Jurkat, Clone E6-1 (cell line): Measurements from ENCODE around the gene RACGAP1.
A peak's percentile ranks its signal among the peaks of the same experiment; 100 is the strongest.

Experiments used
- DNase-seq: peaks from one replicate; pipeline ENCODE4 v3.0.0-alpha.2; 2011; ENCODE audit warnings: low read depth, low spot score
- H3K4me3 ChIP-seq: 2 replicates; pipeline ENCODE4 v1.5.1; 2011; ENCODE audit warnings: mild to moderate bottlenecking, low read length, control low read depth, moderate library complexity

Gene RACGAP1

GRCh38 chr12:49975318-49975761 is 50.0 kb downstream of the RACGAP1 start:
- H3K4me3 ChIP-seq, result no peak overlapping the region
- no peak for DNase-seq

- H3K4me3 ChIP-seq, result no peak overlapping the region
- DNase-seq, result no peak
Observed at GRCh38 chr12:49974677-49975317, 50.5 kb downstream of the RACGAP1 start.

GRCh38 chr12:49974231-49974675 is 51.0 kb downstream of the RACGAP1 start:
- DNase-seq, result no peak
- H3K4me3 ChIP-seq, result no peak overlapping the region

- no peak overlapping the region for H3K4me3 ChIP-seq
- no peak for DNase-seq
Observed at GRCh38 chr12:49973361-49973830, 51.9 kb downstream of the RACGAP1 start.

- H3K4me3 ChIP-seq, result no peak within 1 kb of the TSS
- no peak for DNase-seq
Observed at GRCh38 chr12:49972641-49973360, 52.5 kb downstream of the RACGAP1 start, which contains the start of gene AQP6. Gene AQP6, plus strand, starts transcription at chr12:49972947. Its CDS starts 227 bp downstream, at chr12:49973174.

- H3K4me3 ChIP-seq, result no peak overlapping the region
- DNase-seq, result no peak
Observed at GRCh38 chr12:49972129-49972528, 53.2 kb downstream of the RACGAP1 start.

- no peak overlapping the region for H3K4me3 ChIP-seq
- no peak for DNase-seq
Observed at GRCh38 chr12:49971141-49971540, 54.2 kb downstream of the RACGAP1 start.

GRCh38 chr12:49970658-49971057 is 54.6 kb downstream of the RACGAP1 start:
- no peak for DNase-seq
- no peak overlapping the region for H3K4me3 ChIP-seq

- DNase-seq, result no peak
- H3K4me3 ChIP-seq, result no peak overlapping the region
Observed at GRCh38 chr12:49969651-49970429, 55.5 kb downstream of the RACGAP1 start.

GRCh38 chr12:49969027-49969426 is 56.3 kb downstream of the RACGAP1 start:
- DNase-seq, result no peak
- no peak overlapping the region for H3K4me3 ChIP-seq

GRCh38 chr12:49968471-49968870 is 56.8 kb downstream of the RACGAP1 start:
- no peak for DNase-seq
- no peak overlapping the region for H3K4me3 ChIP-seq

- peak overlapping the region; percentile 60 for H3K4me3 ChIP-seq
- DNase-seq, result no peak
Observed at GRCh38 chr12:49967777-49968250, 57.5 kb downstream of the RACGAP1 start.

GRCh38 chr12:49967042-49967776 is 58.1 kb downstream of the RACGAP1 start:
- peak; percentile 73 for DNase-seq
- peak overlapping the region; percentile 60 for H3K4me3 ChIP-seq

- H3K4me3 ChIP-seq, result no peak overlapping the region
- no peak for DNase-seq
Observed at GRCh38 chr12:49966511-49967041, 58.7 kb downstream of the RACGAP1 start.

- no peak overlapping the region for H3K4me3 ChIP-seq
- DNase-seq, result no peak
Observed at GRCh38 chr12:49965836-49966235, 59.5 kb downstream of the RACGAP1 start.

GRCh38 chr12:49964849-49965624 is 60.3 kb downstream of the RACGAP1 start:
- DNase-seq, result no peak
- no peak overlapping the region for H3K4me3 ChIP-seq

- no peak overlapping the region for H3K4me3 ChIP-seq
- DNase-seq, result no peak
Observed at GRCh38 chr12:49963976-49964815, 61.1 kb downstream of the RACGAP1 start.
